ENCODE data around the gene CSTF3. TPM values are rescaled to one million over a fixed set of nuclear protein-coding genes. Genes with fewer than 3 reads are reported as not detected.

Gene CSTF3
- total RNA-seq (10 to 100 TPM; 23.2 to 31.4 TPM), polyA plus RNA-seq (10 to 100 TPM; 14.3 to 35.6 TPM)
- long read RNA-seq, donor 1, transcript CSTF3-203 (3 exons, 1,132 nt) = minor isoform, 15 of 33 reads
- long read RNA-seq, donor 1, transcript CSTF3-202 (2 exons, 715 nt) = major isoform, 17 of 33 reads
- long read RNA-seq, donor 1, partial matches to known transcripts = 0 of 33 reads
- long read RNA-seq, donor 1, other reads (novel, unspliced or antisense) = 0 of 33 reads
- long read RNA-seq, donor 2, transcript CSTF3-203 (3 exons, 1,132 nt) = major isoform, 11 of 23 reads
- long read RNA-seq, donor 2, transcript CSTF3-202 (2 exons, 715 nt) = major isoform, 11 of 23 reads
- long read RNA-seq, donor 2, partial matches to known transcripts = 0 of 23 reads
- long read RNA-seq, donor 2, other reads (novel, unspliced or antisense) = 0 of 23 reads
- long read RNA-seq, donor 3, transcript CSTF3-203 (3 exons, 1,132 nt) = minor isoform, 16 of 48 reads
- long read RNA-seq, donor 3, transcript CSTF3-202 (2 exons, 715 nt) = major isoform, 21 of 48 reads
- long read RNA-seq, donor 3, partial matches to known transcripts = 11 of 48 reads
- long read RNA-seq, donor 3, other reads (novel, unspliced or antisense) = 0 of 48 reads
- long read RNA-seq, donor 4, transcript CSTF3-203 (3 exons, 1,132 nt) = major isoform, 21 of 27 reads
- long read RNA-seq, donor 4, transcript CSTF3-202 (2 exons, 715 nt) = minor isoform, 6 of 27 reads
- long read RNA-seq, donor 4, partial matches to known transcripts = 0 of 27 reads
- long read RNA-seq, donor 4, other reads (novel, unspliced or antisense) = 0 of 27 reads
- long read RNA-seq, donor 5, transcript CSTF3-203 (3 exons, 1,132 nt) = major isoform, 33 of 83 reads
- long read RNA-seq, donor 5, transcript CSTF3-202 (2 exons, 715 nt) = minor isoform, 24 of 83 reads
- long read RNA-seq, donor 5, partial matches to known transcripts = 23 of 83 reads
- long read RNA-seq, donor 5, other reads (novel, unspliced or antisense) = 0 of 83 reads

- Histone ChIP-seq H3K27me3 (ENCODE audit: control insufficient read depth in 3 of 3, insufficient read depth in 3 of 3, low read length in 2 of 3) (no peaks in the 10 kb centered on the region), H3K4me1 (ENCODE audit: control insufficient read depth in 5 of 5, insufficient read depth in 5 of 5, low read length in 5 of 5) (peaks cover 0 to 18% (median 14%) of the 10 kb centered on the region in 5 donors), H3K27ac (ENCODE audit: low read depth in 1 of 2, low read length in 1 of 2) (peak within 1 kb of the TSS; percentile 65 to 72), H3K9me3 (ENCODE audit: control insufficient read depth in 4 of 4, insufficient read depth in 3 of 4, low read length in 3 of 4) (no peaks in the 10 kb centered on the region), H3K36me3 (ENCODE audit: control insufficient read depth in 4 of 4, insufficient read depth in 4 of 4, low read length in 4 of 4) (no peaks in the 10 kb centered on the region), H3K4me3 (peak within 1 kb of the TSS; percentile 59), H3K9ac (ENCODE audit: insufficient read depth in 1 of 2, low read length in 2 of 2) (peak within 1 kb of the TSS; percentile 71 to 99)
- ATAC-seq (ENCODE audit: insufficient read depth, low FRiP score) (peak; percentile 97), DNase-seq (peak; percentile 100)
- peak; percentile 39 for TF ChIP-seq CTCF (IDR thresholded peaks at IDR 0.05; ENCODE audit: control extremely low read depth, extremely low read depth)
- 1 to 2% methylated on average over 40 of the region's 40 CpGs for WGBS, 2 donors
These were observed at the start of gene CSTF3 for GRCh38 chr11:33161120-33162005. CSTF3 (minus strand) TSS chr11:33161480; CDS start chr11:33161325, 155 bp downstream.

GRCh38 chr11:33208150-33208549 lies 46.9 kb upstream of the CSTF3 start:
- peaks cover 0 to 10% (median 0%) of the 10 kb centered on the region in 3 donors for H3K27me3 ChIP-seq (ENCODE audit: control insufficient read depth in 3 of 3, insufficient read depth in 3 of 3, low read length in 2 of 3)
- no peaks in the 10 kb centered on the region for H3K4me1 ChIP-seq (ENCODE audit: control insufficient read depth in 5 of 5, insufficient read depth in 5 of 5, low read length in 5 of 5)
- H3K9me3 ChIP-seq (ENCODE audit: control insufficient read depth in 4 of 4, insufficient read depth in 3 of 4, low read length in 3 of 4) = no peaks in the 10 kb centered on the region
- TF ChIP-seq CTCF (IDR thresholded peaks at IDR 0.05; ENCODE audit: control extremely low read depth, extremely low read depth) = no peak
- no peak for DNase-seq
- H3K4me3 ChIP-seq = no peak overlapping the region
- ATAC-seq (ENCODE audit: insufficient read depth, low FRiP score) = no peak
- 86 to 96% methylated on average over 1 of the region's 1 CpG for WGBS, 2 donors
- H3K9ac ChIP-seq (ENCODE audit: insufficient read depth in 1 of 2, low read length in 2 of 2) = no peak overlapping the region
- H3K36me3 ChIP-seq (ENCODE audit: control insufficient read depth in 4 of 4, insufficient read depth in 4 of 4, low read length in 4 of 4) = no peaks in the 10 kb centered on the region
- no peak overlapping the region for H3K27ac ChIP-seq (ENCODE audit: low read depth in 1 of 2, low read length in 1 of 2)

GRCh38 chr11:33207408-33207985 lies 46.2 kb upstream of the CSTF3 start:
- DNase-seq = peak in 2 of 3 donors; percentile 17
- TF ChIP-seq CTCF (IDR thresholded peaks at IDR 0.05; ENCODE audit: control extremely low read depth, extremely low read depth) = no peak
- Histone ChIP-seq H3K9me3 (ENCODE audit: control insufficient read depth in 4 of 4, insufficient read depth in 3 of 4, low read length in 3 of 4) (no peaks in the 10 kb centered on the region), H3K4me3 (no peak overlapping the region), H3K4me1 (ENCODE audit: control insufficient read depth in 5 of 5, insufficient read depth in 5 of 5, low read length in 5 of 5) (no peaks in the 10 kb centered on the region), H3K36me3 (ENCODE audit: control insufficient read depth in 4 of 4, insufficient read depth in 4 of 4, low read length in 4 of 4) (no peaks in the 10 kb centered on the region), H3K27me3 (ENCODE audit: control insufficient read depth in 3 of 3, insufficient read depth in 3 of 3, low read length in 2 of 3) (peaks cover 0 to 12% (median 0%) of the 10 kb centered on the region in 3 donors), H3K9ac (ENCODE audit: insufficient read depth in 1 of 2, low read length in 2 of 2) (no peak overlapping the region), H3K27ac (ENCODE audit: low read depth in 1 of 2, low read length in 1 of 2) (no peak overlapping the region)
- WGBS, 2 donors = 28 to 41% methylated on average over 4 of the region's 4 CpGs
- peak; percentile 53 for ATAC-seq (ENCODE audit: insufficient read depth, low FRiP score)

Measured in lung (tissue), 16 donors.